ENCODE data around the gene WDR81. TPM values are rescaled to one million over a fixed set of nuclear protein-coding genes. Genes with fewer than 3 reads are reported as not detected.
A peak's percentile ranks its signal among the peaks of the same experiment; 100 is the strongest.

The WDR81 gene
- total RNA-seq, 1 donor: 47.8 TPM

GRCh38 chr17:1724869-1725641, 551 bp downstream of the WDR81 start:
- DNase-seq (ENCODE audit: insufficient read length, low spot score, missing footprints): peak; percentile 98
- H3K27ac ChIP-seq (ENCODE audit: low read depth, low read length): no peak overlapping the region
- TF ChIP-seq CTCF (IDR thresholded peaks at IDR 0.05; ENCODE audit: extremely low read depth, low read depth, low read length): no peak
- H3K36me3 ChIP-seq (ENCODE audit: insufficient read depth, low read length): peaks cover 12% of the 10 kb centered on the region
- peaks cover 38% of the 10 kb centered on the region for H3K79me2 ChIP-seq (ENCODE audit: insufficient read depth, low read length)
- no peak overlapping the region for H2AFZ ChIP-seq (ENCODE audit: low read length)
- H4K20me1 ChIP-seq (ENCODE audit: insufficient read depth, low read length): peaks cover 7% of the 10 kb centered on the region
- peak overlapping the region; percentile 86 for H3K4me2 ChIP-seq (ENCODE audit: insufficient read depth, low read length)
- peaks cover 14% of the 10 kb centered on the region for H3K4me1 ChIP-seq (ENCODE audit: insufficient read depth, low read length)
- H3K27me3 ChIP-seq (ENCODE audit: insufficient read depth, low read length): no peaks in the 10 kb centered on the region
- H3K9me3 ChIP-seq (ENCODE audit: low read depth, low read length): no peaks in the 10 kb centered on the region
- H3K4me3 ChIP-seq (ENCODE audit: insufficient read depth, low read length): peak overlapping the region; percentile 79

DNA sequence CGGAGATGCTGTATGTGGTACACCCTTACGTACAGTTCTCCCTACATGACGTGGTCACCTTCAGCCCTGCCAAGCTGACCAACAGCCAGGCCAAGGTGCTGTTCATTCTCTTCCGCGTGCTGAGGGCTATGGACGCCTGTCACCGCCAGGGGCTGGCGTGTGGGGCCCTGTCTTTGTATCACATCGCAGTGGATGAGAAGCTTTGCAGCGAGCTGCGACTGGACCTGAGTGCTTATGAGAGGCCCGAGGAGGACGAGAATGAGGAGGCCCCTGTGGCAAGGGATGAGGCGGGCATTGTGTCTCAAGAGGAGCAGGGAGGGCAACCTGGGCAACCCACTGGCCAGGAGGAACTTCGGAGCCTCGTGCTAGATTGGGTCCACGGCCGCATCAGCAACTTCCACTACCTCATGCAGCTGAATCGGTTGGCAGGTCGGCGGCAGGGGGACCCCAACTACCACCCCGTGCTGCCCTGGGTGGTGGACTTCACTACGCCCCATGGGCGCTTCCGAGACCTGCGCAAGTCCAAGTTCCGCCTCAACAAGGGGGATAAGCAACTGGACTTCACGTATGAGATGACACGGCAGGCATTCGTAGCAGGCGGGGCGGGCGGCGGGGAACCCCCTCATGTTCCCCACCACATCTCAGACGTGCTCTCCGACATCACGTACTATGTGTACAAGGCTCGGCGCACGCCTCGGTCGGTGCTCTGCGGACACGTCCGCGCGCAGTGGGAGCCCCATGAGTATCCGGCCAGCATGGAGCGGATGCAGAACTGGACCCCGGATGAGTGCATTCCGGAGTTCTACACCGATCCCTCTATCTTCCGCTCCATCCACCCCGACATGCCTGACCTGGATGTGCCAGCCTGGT, 1.4 kb downstream of the WDR81 start:
- Histone ChIP-seq H3K4me2 (ENCODE audit: insufficient read depth, low read length) (peak overlapping the region; percentile 86), H3K36me3 (ENCODE audit: insufficient read depth, low read length) (peaks cover 12% of the 10 kb centered on the region), H4K20me1 (ENCODE audit: insufficient read depth, low read length) (peaks cover 7% of the 10 kb centered on the region), H3K4me1 (ENCODE audit: insufficient read depth, low read length) (peaks cover 11% of the 10 kb centered on the region), H2AFZ (ENCODE audit: low read length) (no peak overlapping the region), H3K27ac (ENCODE audit: low read depth, low read length) (no peak overlapping the region), H3K79me2 (ENCODE audit: insufficient read depth, low read length) (peaks cover 41% of the 10 kb centered on the region), H3K9me3 (ENCODE audit: low read depth, low read length) (no peaks in the 10 kb centered on the region), H3K27me3 (ENCODE audit: insufficient read depth, low read length) (no peaks in the 10 kb centered on the region), H3K4me3 (ENCODE audit: insufficient read depth, low read length) (no peak overlapping the region)
- TF ChIP-seq CTCF (IDR thresholded peaks at IDR 0.05; ENCODE audit: extremely low read depth, low read depth, low read length): no peak
- DNase-seq (ENCODE audit: insufficient read length, low spot score, missing footprints): no peak

- no peak for TF ChIP-seq CTCF (IDR thresholded peaks at IDR 0.05; ENCODE audit: extremely low read depth, low read depth, low read length)
- no peak overlapping the region for H3K4me3 ChIP-seq (ENCODE audit: insufficient read depth, low read length)
- no peak for DNase-seq (ENCODE audit: insufficient read length, low spot score, missing footprints)
- peaks cover 7% of the 10 kb centered on the region for H4K20me1 ChIP-seq (ENCODE audit: insufficient read depth, low read length)
- peaks cover 11% of the 10 kb centered on the region for H3K4me1 ChIP-seq (ENCODE audit: insufficient read depth, low read length)
- no peak overlapping the region for H3K4me2 ChIP-seq (ENCODE audit: insufficient read depth, low read length)
- H3K9me3 ChIP-seq (ENCODE audit: low read depth, low read length): no peaks in the 10 kb centered on the region
- H3K27ac ChIP-seq (ENCODE audit: low read depth, low read length): no peak overlapping the region
- H2AFZ ChIP-seq (ENCODE audit: low read length): no peak overlapping the region
- no peaks in the 10 kb centered on the region for H3K27me3 ChIP-seq (ENCODE audit: insufficient read depth, low read length)
- peaks cover 45% of the 10 kb centered on the region for H3K79me2 ChIP-seq (ENCODE audit: insufficient read depth, low read length)
- peaks cover 18% of the 10 kb centered on the region for H3K36me3 ChIP-seq (ENCODE audit: insufficient read depth, low read length)
Observed at GRCh38 chr17:1726626-1727257, 2.2 kb downstream of the WDR81 start.

All from osteoblast (primary cell).